Liver (tissue), 9 donors: ENCODE measurements around the gene DNAH7. TPM values are rescaled to one million over a fixed set of nuclear protein-coding genes. Genes with fewer than 3 reads are reported as not detected.

ENCODE experiments used
- DNase-seq: peaks from one replicate; pipeline ENCODE4 v3.0.0-alpha.2; 2017; ENCODE audit warnings: low spot score
- H3K27ac ChIP-seq, 2 donors: one replicate each; pipeline ENCODE4 v1.7.0; 2013; ENCODE audit warnings: inconsistent platforms in 2 of 2, low read length in 2 of 2, control low read depth in 1 of 2, low read depth in 1 of 2, mild to moderate bottlenecking in 1 of 2
- H3K27me3 ChIP-seq, 4 donors: one replicate each; pipeline versions ENCODE4 v1.6.1 to v1.7.0; 2013; ENCODE audit warnings: low read length in 3 of 4, inconsistent platforms in 1 of 4, mild to moderate bottlenecking in 1 of 4, moderate library complexity in 1 of 4; ENCODE audit not compliant: control insufficient read depth in 4 of 4, insufficient read depth in 4 of 4
- H3K36me3 ChIP-seq, 4 donors: one replicate each; pipeline versions ENCODE4 v1.6.1 to v1.7.0; 2013; ENCODE audit warnings: low read length in 3 of 4, mild to moderate bottlenecking in 3 of 4, low read depth in 1 of 4, moderate library complexity in 1 of 4; ENCODE audit not compliant: control insufficient read depth in 4 of 4, insufficient read depth in 3 of 4
- H3K4me1 ChIP-seq, 4 donors: one replicate each; pipeline versions ENCODE4 v1.6.1 to v1.7.0; 2013; ENCODE audit warnings: low read length in 3 of 4, mild to moderate bottlenecking in 3 of 4, moderate library complexity in 1 of 4; ENCODE audit not compliant: control insufficient read depth in 4 of 4, insufficient read depth in 4 of 4
- H3K4me3 ChIP-seq, 3 donors: one replicate each; pipeline versions ENCODE4 v1.6.1 to v1.7.0; 2013; ENCODE audit warnings: low read length in 3 of 3, control low read depth in 1 of 3, low read depth in 1 of 3, mild to moderate bottlenecking in 1 of 3
- H3K9ac ChIP-seq, 2 donors: one replicate each; pipeline ENCODE4 v1.7.0; 2013; ENCODE audit warnings: low read length in 2 of 2, mild to moderate bottlenecking in 2 of 2, moderate library complexity in 2 of 2, control low read depth in 1 of 2, low read depth in 1 of 2
- H3K9me3 ChIP-seq, 4 donors: one replicate each; pipeline versions ENCODE4 v1.6.1 to v1.7.0; 2013; ENCODE audit warnings: low read length in 3 of 4; ENCODE audit not compliant: control insufficient read depth in 4 of 4
- ATF3 ChIP-seq: IDR thresholded peaks from 2 replicates; pipeline ENCODE4 v1.6.1; 2016; ENCODE audit warnings: antibody characterized with exemption
- CTCF ChIP-seq: fragments of 150-350 bp; IDR thresholded peaks from 2 replicates; pipeline ENCODE4 v1.5.1; 2017; ENCODE audit warnings: improper control_type of control experiment, low read depth, low read length; ENCODE audit not compliant: missing input control
- EGR1 ChIP-seq, 2 donors: IDR thresholded peaks; 2 replicates each; pipeline ENCODE4 v1.6.1; 2016 to 2018; ENCODE audit warnings: antibody characterized with exemption in 2 of 2, low read depth in 2 of 2
- GABPA ChIP-seq, 2 donors: IDR thresholded peaks in 1 of 2; conservative IDR thresholded peaks in 1 of 2; 2 replicates each; pipeline ENCODE4 v1.6.1; 2016; ENCODE audit warnings: antibody characterized with exemption in 2 of 2, mild to moderate bottlenecking in 1 of 2, moderate library complexity in 1 of 2
- HNF4G ChIP-seq: IDR thresholded peaks from 2 replicates; pipeline ENCODE4 v1.6.1; 2016; ENCODE audit warnings: antibody characterized with exemption
- JUND ChIP-seq, 2 donors: IDR thresholded peaks; 2 replicates each; pipeline ENCODE4 v1.6.1; 2016; ENCODE audit warnings: antibody characterized with exemption in 2 of 2
- REST ChIP-seq: IDR thresholded peaks from 2 replicates; pipeline ENCODE4 v1.6.1; 2016; ENCODE audit warnings: antibody characterized with exemption, mild to moderate bottlenecking
- SP1 ChIP-seq: IDR thresholded peaks from 2 replicates; pipeline ENCODE4 v1.6.1; 2018; ENCODE audit warnings: antibody characterized with exemption, mild to moderate bottlenecking
- TAF1 ChIP-seq: conservative IDR thresholded peaks from 2 replicates; pipeline ENCODE4 v1.6.1; 2016; ENCODE audit warnings: antibody characterized with exemption, mild to moderate bottlenecking
- WGBS: extraction: QIAGEN DNeasy Blood & Tissue Kit; methylation state at CpG from one replicate; pipeline ENCODE4 v1.1.7; 2013; 5-methylcytosine and 5-hydroxymethylcytosine counted together
- polyA plus RNA-seq, 2 donors: library from polyadenylated mRNA; stranded (reverse) in 1 of 2; unstranded in 1 of 2; fragments of 200-250 nt in 1 of 2; fragments of >200 nt in 1 of 2; fragmentation: Nextera tagmentation in 1 of 2; extraction: Ambion mirVana in 1 of 2; gene quantifications; one replicate each; pipeline versions ENCODE4 v1.2.1 to v1.2.3, GENCODE V29; 2013 to 2015
- total RNA-seq, 2 donors: library from RNA; depleted of rRNA; stranded (reverse); fragments of >200 nt; gene quantifications; one replicate each; pipeline ENCODE4 v1.2.3, GENCODE V29; 2014
- donor health status: healthy.
- donor health status: healthy.
- donor health status: healthy.
- donor health status: healthy.
- donor health status: healthy.

The DNAH7 gene
- total and polyA plus RNA-seq, 4 donors: under 0.01 to 0.50 (median 0.07) TPM

- Histone ChIP-seq H3K36me3 (no peaks in the 10 kb centered on the region), H3K4me3 (no peak overlapping the region), H3K9me3 (no peaks in the 10 kb centered on the region), H3K4me1 (no peaks in the 10 kb centered on the region), H3K27me3 (no peaks in the 10 kb centered on the region), H3K9ac (no peak overlapping the region), H3K27ac (no peak overlapping the region)
- no peak for DNase-seq
- TF ChIP-seq EGR1 (IDR thresholded peaks at IDR 0.05; ENCODE audit: low read depth in 2 of 2) (no peak), HNF4G (no peak), JUND (IDR thresholded peaks at IDR 0.05) (no peak), SP1 (no peak)
- 91% methylated on average over 2 of the region's 2 CpGs for WGBS
Measured at GRCh38 chr2:195857132-195857531, 211.5 kb downstream of the DNAH7 start.

GRCh38 chr2:195850764-195851163 is 217.9 kb downstream of the DNAH7 start:
- no peak for TF ChIP-seq REST
- Histone ChIP-seq H3K27ac (no peak overlapping the region), H3K9me3 (no peaks in the 10 kb centered on the region), H3K9ac (no peak overlapping the region), H3K4me3 (no peak overlapping the region), H3K36me3 (no peaks in the 10 kb centered on the region), H3K27me3 (no peaks in the 10 kb centered on the region), H3K4me1 (no peaks in the 10 kb centered on the region)
- WGBS: 45% methylated on average over 3 of the region's 3 CpGs
- DNase-seq: no peak

- Histone ChIP-seq H3K27ac (no peak overlapping the region), H3K9me3 (no peaks in the 10 kb centered on the region), H3K9ac (no peak overlapping the region), H3K36me3 (no peaks in the 10 kb centered on the region), H3K27me3 (no peaks in the 10 kb centered on the region), H3K4me1 (no peaks in the 10 kb centered on the region), H3K4me3 (no peak overlapping the region)
- TF ChIP-seq ATF3 (no peak), GABPA (IDR thresholded peaks at IDR 0.05 in 1 of 2, conservative IDR thresholded peaks at IDR 0.05 in 1 of 2) (no peak), CTCF (no peak), TAF1 (no peak)
- WGBS: 86% methylated on average over 4 of the region's 4 CpGs
- DNase-seq: no peak
Measured at GRCh38 chr2:195848119-195848899, 220.3 kb downstream of the DNAH7 start.
